Esophagus muscularis mucosa (tissue), 4 donors: ENCODE results near the gene ITGA8. TPM values are rescaled to one million over a fixed set of nuclear protein-coding genes. Genes with fewer than 3 reads are reported as not detected.

ENCODE experiments used
- DNase-seq: peaks from one replicate; pipeline ENCODE4 v3.0.0-alpha.2; 2017; ENCODE audit errors: extremely low spot score
- H3K27ac ChIP-seq, 4 donors: fragments of 200-600 bp; sonication (generic); replicated peaks in 1 of 4; 1 replicate in 3 of 4; 2 replicates in 1 of 4; pipeline ENCODE4 v1.5.1; 2016 to 2019; ENCODE audit warnings: mild to moderate bottlenecking in 1 of 4
- H3K27me3 ChIP-seq, 4 donors: fragments of 200-600 bp; sonication (generic); one replicate each; pipeline versions ENCODE4 v1.5.1 to v1.6.0; 2016 to 2019
- H3K36me3 ChIP-seq, 4 donors: fragments of 200-600 bp; sonication (generic); one replicate each; pipeline ENCODE4 v1.5.1; 2016 to 2019
- H3K4me1 ChIP-seq, 4 donors: fragments of 200-600 bp; sonication (generic); one replicate each; pipeline ENCODE4 v1.5.1; 2016 to 2019
- H3K4me3 ChIP-seq, 4 donors: fragments of 200-600 bp; sonication (generic); 1 replicate in 2 of 4; 2 replicates in 2 of 4; pipeline ENCODE4 v1.5.1; 2016 to 2019; ENCODE audit warnings: mild to moderate bottlenecking in 4 of 4, moderate library complexity in 1 of 4
- H3K9me3 ChIP-seq, 4 donors: fragments of 200-600 bp; sonication (generic); 1 replicate in 3 of 4; 2 replicates in 1 of 4; pipeline ENCODE4 v1.5.1; 2016 to 2019
- EP300 ChIP-seq: sonication (generic); formaldehyde crosslinking; IDR thresholded peaks from one replicate; pipeline ENCODE4 v1.6.1; 2017; ENCODE audit warnings: antibody characterized with exemption
- POLR2A ChIP-seq: fragments of 450-650 bp; IDR thresholded peaks from one replicate; pipeline ENCODE4 v1.6.1; 2017; ENCODE audit warnings: antibody characterized with exemption, moderate library complexity, mild to moderate bottlenecking, low read depth
- POLR2AphosphoS5 ChIP-seq, 2 donors: sonication (generic); formaldehyde crosslinking; IDR thresholded peaks; one replicate each; pipeline ENCODE4 v1.6.1; 2017; ENCODE audit warnings: antibody characterized with exemption in 2 of 2
- WGBS: methylation state at CpG from one replicate; pipeline ENCODE4 v1.1.5; 2018; 5-methylcytosine and 5-hydroxymethylcytosine counted together
- intact Hi-C: fragments of 100-400 bp; cut with DNase I; formaldehyde crosslinking; loops from one replicate; pipeline ENCODE4 v1.15.1; 2023
- total RNA-seq, 4 donors: library from RNA; depleted of rRNA; stranded (reverse); fragments of >200 nt; gene quantifications; one replicate each; pipeline versions ENCODE4 v1.1.0 to v1.2.1, GENCODE V29; 2016
- TF ChIP-seq, protein P1 (sequence below), 3 experiments: fragments of 200-600 bp in 2 of 3; fragments of 450-650 bp in 1 of 3; sonication (generic) in 2 of 3; IDR thresholded peaks; one replicate each; pipeline ENCODE4 v1.5.1; 2017 to 2019; ENCODE audit warnings: antibody characterized with exemption in 3 of 3, mild to moderate bottlenecking in 2 of 3, moderate library complexity in 1 of 3

ITGA8 gene
- total RNA-seq, 4 donors from 2014 or later = 26.2 to 113 (median 50.4) TPM

DNA sequence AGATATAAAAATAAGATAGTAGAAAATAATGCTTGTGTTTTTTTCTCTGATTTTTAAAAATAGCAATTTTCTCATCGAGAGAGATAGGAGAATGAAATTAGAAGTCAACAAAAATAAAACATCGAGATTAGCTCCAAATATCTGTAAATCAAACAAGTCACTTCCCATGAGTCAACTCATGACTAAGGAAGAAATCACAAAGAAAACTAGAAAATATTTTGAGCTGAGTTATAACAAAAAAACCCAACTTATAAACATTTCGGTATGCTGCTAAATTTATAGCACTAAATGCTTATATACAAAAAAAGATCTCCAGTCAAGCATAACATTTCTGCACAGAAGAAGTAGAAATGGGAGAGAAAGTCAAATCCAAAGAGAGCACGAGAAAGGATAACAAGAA lies 140.1 kb downstream of the ITGA8 start:
- no peaks in the 10 kb centered on the region for H3K36me3 ChIP-seq

DNA sequence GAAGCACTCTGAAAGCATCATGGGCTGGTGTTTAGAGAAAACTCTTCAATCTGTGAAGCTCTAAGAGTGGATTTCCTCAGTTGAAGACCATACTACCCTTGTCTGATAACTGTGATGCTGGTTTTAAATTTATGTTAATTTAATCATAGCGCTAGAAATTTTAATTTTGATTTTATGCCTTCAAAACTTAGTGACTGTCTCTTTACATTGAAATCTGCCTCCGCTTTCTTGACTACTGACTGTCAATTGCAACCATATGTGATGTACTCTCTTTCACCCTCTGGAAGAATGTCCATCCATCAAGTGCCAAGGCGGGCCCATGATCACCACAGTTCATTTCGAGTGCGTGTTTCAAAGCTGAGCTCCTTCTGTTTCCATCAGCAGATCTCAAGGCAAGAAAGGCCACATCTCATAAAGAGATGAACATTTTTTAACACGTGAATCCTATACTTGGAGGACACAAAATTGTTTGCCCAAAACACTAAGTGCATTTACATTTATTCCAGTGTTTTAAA lies 147.1 kb downstream of the ITGA8 start:
- Histone ChIP-seq H3K27ac (no peak overlapping the region), H3K4me3 (no peak overlapping the region)
- 94% methylated on average over 6 of the region's 6 CpGs for WGBS

More for the DNA sequence above, 140.1 kb downstream of the ITGA8 start:
- Histone ChIP-seq H3K27ac (no peak overlapping the region), H3K9me3 (no peaks in the 10 kb centered on the region), H3K4me3 (no peak overlapping the region), H3K27me3 (no peaks in the 10 kb centered on the region), H3K4me1 (no peaks in the 10 kb centered on the region)
- DNase-seq = no peak
- TF ChIP-seq, protein P1, sequence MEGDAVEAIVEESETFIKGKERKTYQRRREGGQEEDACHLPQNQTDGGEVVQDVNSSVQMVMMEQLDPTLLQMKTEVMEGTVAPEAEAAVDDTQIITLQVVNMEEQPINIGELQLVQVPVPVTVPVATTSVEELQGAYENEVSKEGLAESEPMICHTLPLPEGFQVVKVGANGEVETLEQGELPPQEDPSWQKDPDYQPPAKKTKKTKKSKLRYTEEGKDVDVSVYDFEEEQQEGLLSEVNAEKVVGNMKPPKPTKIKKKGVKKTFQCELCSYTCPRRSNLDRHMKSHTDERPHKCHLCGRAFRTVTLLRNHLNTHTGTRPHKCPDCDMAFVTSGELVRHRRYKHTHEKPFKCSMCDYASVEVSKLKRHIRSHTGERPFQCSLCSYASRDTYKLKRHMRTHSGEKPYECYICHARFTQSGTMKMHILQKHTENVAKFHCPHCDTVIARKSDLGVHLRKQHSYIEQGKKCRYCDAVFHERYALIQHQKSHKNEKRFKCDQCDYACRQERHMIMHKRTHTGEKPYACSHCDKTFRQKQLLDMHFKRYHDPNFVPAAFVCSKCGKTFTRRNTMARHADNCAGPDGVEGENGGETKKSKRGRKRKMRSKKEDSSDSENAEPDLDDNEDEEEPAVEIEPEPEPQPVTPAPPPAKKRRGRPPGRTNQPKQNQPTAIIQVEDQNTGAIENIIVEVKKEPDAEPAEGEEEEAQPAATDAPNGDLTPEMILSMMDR (IDR thresholded peaks at IDR 0.05) = no peak
- TF ChIP-seq POLR2A (no peak), EP300 (no peak), POLR2AphosphoS5 (IDR thresholded peaks at IDR 0.05) (no peak)
- 77% methylated on average over 4 of the region's 4 CpGs for WGBS
- intact Hi-C loops = loop anchor here (10.0 kb wide), 1 partner anchor 145 kb away; no protein-coding TSS in a partner anchor

DNA sequence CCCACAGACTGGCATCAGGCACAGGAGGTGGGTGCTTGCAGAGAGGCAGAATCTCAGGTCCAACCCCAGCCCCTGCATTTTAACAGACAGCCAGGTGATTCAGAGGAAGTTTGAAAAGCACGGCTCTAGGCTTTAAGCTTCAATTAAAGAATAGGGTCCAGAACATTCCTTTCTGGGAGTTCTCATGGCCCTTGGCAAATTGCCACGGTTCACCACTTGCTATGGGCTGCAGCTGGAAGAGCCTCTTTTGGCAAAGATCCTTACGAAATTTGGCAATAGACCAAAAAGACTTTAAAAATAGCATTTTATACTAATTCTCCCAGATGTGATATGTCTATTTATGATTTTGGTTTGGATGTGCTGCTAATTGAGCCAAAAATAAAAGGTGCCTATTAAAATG lies 148.1 kb downstream of the ITGA8 start:
- no peaks in the 10 kb centered on the region for H3K36me3 ChIP-seq
- DNase-seq = no peak
- H3K27ac ChIP-seq = no peak overlapping the region
- intact Hi-C loops = no loop called here
- peaks cover 8 to 16% (median 14%) of the 10 kb centered on the region in 4 donors for H3K4me1 ChIP-seq
- WGBS = 5% methylated on average over 3 of the region's 3 CpGs
- no peak overlapping the region for H3K4me3 ChIP-seq
- no peak for TF ChIP-seq POLR2AphosphoS5 (IDR thresholded peaks at IDR 0.05)
- TF ChIP-seq EP300 = no peak
- TF ChIP-seq, protein P1 (IDR thresholded peaks at IDR 0.05) = no peak
- TF ChIP-seq POLR2A = no peak
- no peaks in the 10 kb centered on the region for H3K9me3 ChIP-seq
- H3K27me3 ChIP-seq = no peaks in the 10 kb centered on the region

More for the DNA sequence above, 147.1 kb downstream of the ITGA8 start:
- TF ChIP-seq, protein P1 (IDR thresholded peaks at IDR 0.05) = no peak
- no peak for TF ChIP-seq POLR2A
- no peak for TF ChIP-seq EP300
- no peak for TF ChIP-seq POLR2AphosphoS5 (IDR thresholded peaks at IDR 0.05)
- H3K9me3 ChIP-seq = no peaks in the 10 kb centered on the region
- H3K27me3 ChIP-seq = no peaks in the 10 kb centered on the region
- DNase-seq = no peak
- no peaks in the 10 kb centered on the region for H3K36me3 ChIP-seq
- intact Hi-C loops = no loop called here
- H3K4me1 ChIP-seq = peaks cover 8 to 16% (median 14%) of the 10 kb centered on the region in 4 donors

DNA sequence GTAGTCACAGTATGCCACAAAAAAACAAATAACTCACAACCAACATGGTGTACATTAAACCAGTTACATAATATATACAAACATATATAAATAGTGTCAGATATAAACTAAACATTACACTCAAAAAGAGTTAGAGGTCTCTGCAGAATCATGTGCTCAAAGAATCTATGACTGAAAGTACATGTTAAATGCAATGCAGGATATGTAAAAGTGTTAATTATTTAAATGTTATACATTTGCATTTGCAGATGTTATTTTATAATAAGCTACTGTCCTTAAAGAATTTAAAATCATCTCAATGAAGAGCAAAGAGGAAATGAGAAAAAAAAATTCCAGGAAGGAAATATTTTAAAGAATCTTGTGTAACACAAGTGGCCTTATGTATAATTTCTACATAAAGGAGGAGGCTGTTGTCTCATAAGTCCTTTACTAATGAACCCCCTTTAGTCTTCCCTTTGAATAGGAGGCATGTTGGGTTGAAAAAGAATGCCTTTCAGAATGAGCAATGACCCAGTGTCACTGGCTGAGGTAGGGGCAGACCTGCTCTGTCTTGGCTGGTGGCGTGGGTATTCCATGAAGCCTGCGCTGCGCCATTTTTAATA lies 148.9 kb downstream of the ITGA8 start:
- no peak overlapping the region for H3K4me3 ChIP-seq
- TF ChIP-seq, protein P1 (IDR thresholded peaks at IDR 0.05) = no peak
- TF ChIP-seq POLR2AphosphoS5 (IDR thresholded peaks at IDR 0.05) (no peak), POLR2A (no peak), EP300 (no peak)
- no peak overlapping the region for H3K27ac ChIP-seq
- H3K9me3 ChIP-seq = no peaks in the 10 kb centered on the region
- WGBS = 97% methylated on average over 3 of the region's 3 CpGs
- peaks cover 8 to 16% (median 14%) of the 10 kb centered on the region in 4 donors for H3K4me1 ChIP-seq
- no peaks in the 10 kb centered on the region for H3K27me3 ChIP-seq
- intact Hi-C loops = no loop called here
- no peak for DNase-seq
- no peaks in the 10 kb centered on the region for H3K36me3 ChIP-seq
